ENCODE data around the gene WDR74.

The WDR74 gene

DNA sequence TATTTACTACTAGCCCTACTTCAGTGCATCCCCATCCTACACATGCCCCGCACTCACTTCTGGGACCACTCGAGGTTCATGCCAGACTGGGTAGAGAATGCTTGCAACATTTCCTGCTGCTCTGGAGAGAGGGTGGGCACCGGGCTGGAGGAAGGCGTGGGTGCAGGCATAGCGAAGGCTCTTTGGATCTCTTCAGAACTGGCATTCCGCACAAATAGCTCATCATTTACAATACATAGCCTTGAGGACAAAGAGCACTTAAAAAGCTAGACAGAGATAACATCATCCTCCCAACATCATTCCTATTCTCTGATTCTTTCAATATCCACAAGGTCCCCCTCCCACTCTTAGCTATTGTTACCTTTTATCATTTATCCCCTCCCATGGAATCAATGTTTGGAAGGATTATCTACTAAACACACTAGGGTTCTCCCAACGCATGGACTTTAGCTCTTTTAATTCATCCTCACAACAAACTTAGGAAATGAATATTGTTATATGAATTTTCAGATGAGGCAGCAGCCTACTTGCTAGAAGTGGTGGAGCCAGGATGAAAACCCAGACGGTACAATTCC is 45.1 kb downstream of the WDR74 start:
- DNase-seq (ENCODE audit: low spot score) = no peak

DNA sequence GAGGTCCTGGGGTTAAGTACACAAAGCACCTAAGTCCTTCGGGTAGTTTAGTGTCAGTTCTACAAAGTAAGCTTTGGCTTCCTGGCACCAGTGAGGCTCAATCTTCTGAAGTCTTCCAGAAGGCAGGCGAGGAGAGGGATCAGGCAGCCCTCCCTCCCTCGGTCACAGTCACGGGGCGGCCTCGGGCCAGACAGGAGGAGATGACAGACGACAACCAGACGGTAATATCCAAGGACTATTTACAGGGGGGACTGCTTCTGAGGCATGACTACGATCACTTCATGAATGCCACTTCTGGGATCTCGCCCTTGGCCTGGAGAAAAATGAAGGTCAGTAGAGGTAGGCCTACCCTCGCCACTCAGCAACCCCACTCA is 47.2 kb downstream of the WDR74 start:
- DNase-seq (ENCODE audit: low spot score) = no peak

DNA sequence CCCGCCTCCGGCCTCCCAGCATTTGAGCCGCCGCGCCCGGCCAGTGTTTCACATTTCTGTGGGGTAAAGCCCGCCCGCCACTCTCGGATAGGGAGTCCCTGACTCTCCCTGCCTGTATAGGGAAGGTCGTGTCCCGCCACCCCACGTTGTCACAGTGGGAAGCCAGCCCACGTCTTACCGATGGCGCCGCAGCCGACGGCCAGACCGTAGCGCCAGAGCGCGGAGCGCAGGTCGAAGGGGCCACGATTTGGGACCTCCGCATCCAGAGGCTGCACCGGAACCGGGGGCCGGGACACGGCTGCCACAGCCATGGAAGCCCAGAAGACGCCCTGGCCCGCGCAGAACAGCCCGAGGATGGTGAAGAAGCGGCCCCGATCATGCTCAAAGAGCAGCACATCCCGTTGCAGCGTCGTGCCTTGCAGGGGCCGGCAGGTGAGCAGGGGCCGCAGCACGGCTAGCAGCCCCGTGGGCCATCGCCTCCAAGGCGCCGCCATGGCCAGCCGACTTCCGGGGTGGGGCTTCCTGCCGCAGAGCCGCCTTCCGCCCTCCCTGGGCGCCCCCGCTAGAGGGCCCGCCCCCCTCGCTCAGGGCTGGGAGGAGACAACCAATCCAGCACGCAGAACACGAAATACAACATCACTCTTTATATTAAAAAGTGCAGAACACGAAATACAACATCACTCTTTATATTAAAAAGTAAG is 47.7 kb downstream of the WDR74 start, which contains the start of gene TMEM223:
TSS of gene TMEM223 (minus strand) at position 506 of the 701 bp plus-strand sequence. CDS start at position 494, 12 bp downstream.
- DNase-seq (ENCODE audit: low spot score) = peak; percentile 91

GRCh38 chr11:62789576-62789975 is 49.8 kb downstream of the WDR74 start:
- no peak for DNase-seq (ENCODE audit: low spot score)

DNA sequence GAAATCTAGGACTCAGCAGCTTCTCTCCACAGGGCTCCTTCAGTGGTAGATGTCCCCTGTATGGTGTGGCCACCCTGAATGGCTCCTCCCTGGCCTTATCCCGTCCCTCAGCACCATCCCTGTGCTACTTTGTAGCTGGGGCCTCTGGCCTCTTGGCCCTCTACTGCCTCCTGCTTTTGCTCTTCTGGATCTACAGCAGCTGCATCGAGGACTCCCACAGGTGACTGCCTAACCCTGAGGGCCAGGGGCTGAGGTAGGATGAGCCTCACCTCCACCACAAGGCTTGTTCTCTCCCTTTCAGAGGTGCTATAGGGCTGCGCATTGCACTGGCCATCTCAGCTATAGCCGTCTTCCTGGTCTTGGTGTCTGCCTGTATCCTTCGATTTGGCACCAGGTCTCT is 50.4 kb downstream of the WDR74 start:
- DNase-seq (ENCODE audit: low spot score) = no peak

DNA sequence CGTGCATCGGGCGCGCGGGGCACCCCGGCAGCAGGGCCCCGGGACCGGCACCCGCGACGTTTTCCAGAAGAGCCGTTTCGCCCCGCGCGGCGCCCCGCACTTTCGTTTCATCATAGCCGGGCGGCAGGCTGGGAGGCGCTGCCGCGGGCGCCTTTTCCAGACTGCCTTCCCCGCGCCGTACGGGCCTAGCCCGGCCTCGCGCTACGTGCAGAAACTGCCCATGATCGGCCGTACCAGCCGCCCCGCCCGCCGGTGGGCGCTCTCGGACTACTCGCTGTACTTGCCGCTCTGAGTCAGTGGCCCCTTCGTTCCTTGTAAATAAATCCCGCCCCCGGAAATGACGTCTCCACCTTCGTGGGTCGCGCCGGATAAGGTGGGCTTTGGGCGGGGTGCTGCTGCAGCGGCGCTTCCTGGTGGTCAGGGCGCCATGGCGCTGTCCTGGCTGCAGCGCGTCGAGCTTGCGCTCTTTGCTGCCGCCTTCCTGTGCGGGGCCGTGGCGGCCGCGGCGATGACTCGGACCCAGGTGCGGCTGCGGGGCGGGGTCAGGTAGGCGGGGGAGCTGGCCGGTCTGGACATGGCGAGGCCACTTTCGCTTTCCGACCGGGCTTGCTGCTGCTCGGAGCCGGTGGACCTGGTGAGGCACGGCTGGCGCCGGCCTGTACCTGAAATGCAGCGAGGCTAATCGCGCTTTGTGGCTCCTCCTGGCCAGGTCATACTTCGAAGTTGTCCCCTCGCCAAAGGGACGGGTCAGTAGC is 52.2 kb downstream of the WDR74 start, which contains the start of gene TMEM179B:
TSS of gene TMEM179B (plus strand) at position 398 of the 755 bp plus-strand sequence. CDS start at position 428, 30 bp downstream.
- DNase-seq (ENCODE audit: low spot score) = peak; percentile 94

- peak; percentile 91 for DNase-seq (ENCODE audit: low spot score)
Observed at GRCh38 chr11:62786318-62787004, 52.9 kb downstream of the WDR74 start.
